Endothelial cell of umbilical vein (primary cell): ENCODE measurements around the gene CYP2D6.

Experiments used
- FOS ChIP-seq: IDR thresholded peaks from 2 replicates; pipeline ENCODE4 v1.6.1; 2011; ENCODE audit warnings: mild to moderate bottlenecking, low read length, moderate library complexity, borderline replicate concordance; ENCODE audit not compliant: insufficient read depth
- POLR2A ChIP-seq: IDR thresholded peaks from 2 replicates; pipeline ENCODE4 v1.6.1; 2012; ENCODE audit warnings: low read depth, mild to moderate bottlenecking, control low read depth, low read length
- POLR2AphosphoS5 ChIP-seq: IDR thresholded peaks from 2 replicates; pipeline ENCODE4 v1.6.1; 2012; ENCODE audit warnings: low read depth, mild to moderate bottlenecking, control low read depth, low read length, moderate library complexity; ENCODE audit not compliant: insufficient read depth
- TF ChIP-seq, protein P1 (sequence below), 2 donors: IDR thresholded peaks; 1 replicate in 1 of 2; 2 replicates in 1 of 2; pipeline ENCODE4 v1.5.1; 2011; ENCODE audit warnings: low read length in 2 of 2, mild to moderate bottlenecking in 2 of 2, moderate library complexity in 2 of 2, control low read depth in 1 of 2, inconsistent platforms in 1 of 2, low read depth in 1 of 2; ENCODE audit not compliant: insufficient read depth in 1 of 2; ENCODE audit errors: extremely low read depth in 1 of 2

GRCh38 chr22:42127606-42128005 lies 3.0 kb downstream of the CYP2D6 start:
- TF ChIP-seq, protein P1, sequence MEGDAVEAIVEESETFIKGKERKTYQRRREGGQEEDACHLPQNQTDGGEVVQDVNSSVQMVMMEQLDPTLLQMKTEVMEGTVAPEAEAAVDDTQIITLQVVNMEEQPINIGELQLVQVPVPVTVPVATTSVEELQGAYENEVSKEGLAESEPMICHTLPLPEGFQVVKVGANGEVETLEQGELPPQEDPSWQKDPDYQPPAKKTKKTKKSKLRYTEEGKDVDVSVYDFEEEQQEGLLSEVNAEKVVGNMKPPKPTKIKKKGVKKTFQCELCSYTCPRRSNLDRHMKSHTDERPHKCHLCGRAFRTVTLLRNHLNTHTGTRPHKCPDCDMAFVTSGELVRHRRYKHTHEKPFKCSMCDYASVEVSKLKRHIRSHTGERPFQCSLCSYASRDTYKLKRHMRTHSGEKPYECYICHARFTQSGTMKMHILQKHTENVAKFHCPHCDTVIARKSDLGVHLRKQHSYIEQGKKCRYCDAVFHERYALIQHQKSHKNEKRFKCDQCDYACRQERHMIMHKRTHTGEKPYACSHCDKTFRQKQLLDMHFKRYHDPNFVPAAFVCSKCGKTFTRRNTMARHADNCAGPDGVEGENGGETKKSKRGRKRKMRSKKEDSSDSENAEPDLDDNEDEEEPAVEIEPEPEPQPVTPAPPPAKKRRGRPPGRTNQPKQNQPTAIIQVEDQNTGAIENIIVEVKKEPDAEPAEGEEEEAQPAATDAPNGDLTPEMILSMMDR (IDR thresholded peaks at IDR 0.05; ENCODE audit: extremely low read depth in 1 of 2, insufficient read depth in 1 of 2, low read depth in 1 of 2, low read length in 2 of 2), result no peak
- TF ChIP-seq FOS, result no peak
- TF ChIP-seq POLR2AphosphoS5, result no peak
- TF ChIP-seq POLR2A, result no peak
